SK-N-MC (cell line): ENCODE results near the gene ZP3.

Experiments used
- EZH2 ChIP-seq: fragments of 200-600 bp; sonication (generic); IDR thresholded peaks from one replicate; pipeline ENCODE4 v1.6.1; 2017; ENCODE audit warnings: antibody characterized with exemption
- POLR2AphosphoS5 ChIP-seq: IDR thresholded peaks from 2 replicates; pipeline ENCODE4 v1.6.1; 2012; ENCODE audit warnings: mild to moderate bottlenecking, low read depth, low read length, borderline replicate concordance

GRCh38 chr7:76400248-76400647 lies 24.5 kb upstream of the ZP3 start:
- no peak for TF ChIP-seq POLR2AphosphoS5
- TF ChIP-seq EZH2: no peak
